Endodermal cell (in vitro differentiated cells): ENCODE results near the gene STX4. TPM values are rescaled to one million over a fixed set of nuclear protein-coding genes. Genes with fewer than 3 reads are reported as not detected.
"Not testable (repeated sequence)": the region's sequence is repeated elsewhere in the genome, so short reads cannot be mapped to it uniquely, and the experiment has no call there.

ENCODE experiments used
- DNase-seq: peaks from one replicate; pipeline ENCODE4 v3.0.0-alpha.2; 2017
- H3K27ac ChIP-seq: 2 replicates; pipeline ENCODE4 v1.5.1; 2013; ENCODE audit warnings: mild to moderate bottlenecking, low read depth, low read length, moderate library complexity
- H3K27me3 ChIP-seq: 2 replicates; pipeline ENCODE4 v1.6.1; 2013; ENCODE audit warnings: mild to moderate bottlenecking, low read length, moderate library complexity; ENCODE audit not compliant: insufficient read depth, control insufficient read depth, poor library complexity, severe bottlenecking
- H3K36me3 ChIP-seq: 2 replicates; pipeline ENCODE4 v1.7.0; 2013; ENCODE audit warnings: mild to moderate bottlenecking, low read length, moderate library complexity; ENCODE audit not compliant: control insufficient read depth, insufficient read depth
- H3K4me1 ChIP-seq: one replicate; pipeline ENCODE4 v1.7.0; 2013; ENCODE audit warnings: low read length; ENCODE audit not compliant: control insufficient read depth, insufficient read depth
- H3K4me3 ChIP-seq: 2 replicates; pipeline ENCODE4 v1.5.1; 2013; ENCODE audit warnings: mild to moderate bottlenecking, low read length, moderate library complexity
- H3K9ac ChIP-seq: 2 replicates; pipeline ENCODE4 v1.6.1; 2013; ENCODE audit warnings: mild to moderate bottlenecking, low read length, moderate library complexity; ENCODE audit not compliant: poor library complexity, severe bottlenecking; ENCODE audit errors: extremely low read depth
- H3K9me3 ChIP-seq: 2 replicates; pipeline ENCODE4 v1.6.1; 2013; ENCODE audit warnings: mild to moderate bottlenecking, low read length, moderate library complexity; ENCODE audit not compliant: control insufficient read depth
- H3K27ac Mint-ChIP-seq: 2 replicates; pipeline ENCODE4 v1.8.0; 2020; ENCODE audit warnings: mixed read lengths
- H3K27me3 Mint-ChIP-seq: 2 replicates; pipeline ENCODE4 v1.8.0; 2021; ENCODE audit warnings: mild to moderate bottlenecking, mixed read lengths; ENCODE audit not compliant: insufficient read depth
- H3K36me3 Mint-ChIP-seq: 2 replicates; pipeline ENCODE4 v1.8.0; 2020; ENCODE audit warnings: low read depth, mixed read lengths
- H3K4me1 Mint-ChIP-seq: 2 replicates; pipeline ENCODE4 v1.8.0; 2020; ENCODE audit warnings: mixed read lengths
- H3K4me3 Mint-ChIP-seq: 2 replicates; pipeline ENCODE4 v1.8.0; 2020; ENCODE audit warnings: mild to moderate bottlenecking, moderate library complexity, mixed read lengths
- H3K9me3 Mint-ChIP-seq: 2 replicates; pipeline ENCODE4 v1.8.0; 2020; ENCODE audit warnings: mild to moderate bottlenecking, mixed read lengths
- WGBS, 2 experiments: methylation state at CpG; one replicate each; pipeline versions ENCODE4 v1.1.5 to v1.1.7; 2013; ENCODE audit warnings: missing lambda C conversion rate in 2 of 2, mixed read lengths in 1 of 2; ENCODE audit not compliant: insufficient coverage in 1 of 2, insufficient read length in 1 of 2; 5-methylcytosine and 5-hydroxymethylcytosine counted together
- total RNA-seq, 2 donors: library from RNA; stranded (reverse); fragmentation: NEBNext Ultra II Directional in 1 of 2; extraction: Animal tissue kit (Norgen Biotek cat#: 25700) in 1 of 2; gene quantifications; 2 replicates in 1 of 2; 3 replicates in 1 of 2; pipeline ENCODE4 v1.2.1, GENCODE V29; 2021
- TF ChIP-seq, protein P1 (sequence below): fragments of 200-600 bp; sonication (generic); conservative IDR thresholded peaks from 2 replicates; pipeline ENCODE4 v1.5.0; 2021; ENCODE audit warnings: antibody characterized with exemption, mild to moderate bottlenecking

Gene STX4
- total RNA-seq, 2 donors from 2014 or later: 34.4 to 37.6 TPM

DNA sequence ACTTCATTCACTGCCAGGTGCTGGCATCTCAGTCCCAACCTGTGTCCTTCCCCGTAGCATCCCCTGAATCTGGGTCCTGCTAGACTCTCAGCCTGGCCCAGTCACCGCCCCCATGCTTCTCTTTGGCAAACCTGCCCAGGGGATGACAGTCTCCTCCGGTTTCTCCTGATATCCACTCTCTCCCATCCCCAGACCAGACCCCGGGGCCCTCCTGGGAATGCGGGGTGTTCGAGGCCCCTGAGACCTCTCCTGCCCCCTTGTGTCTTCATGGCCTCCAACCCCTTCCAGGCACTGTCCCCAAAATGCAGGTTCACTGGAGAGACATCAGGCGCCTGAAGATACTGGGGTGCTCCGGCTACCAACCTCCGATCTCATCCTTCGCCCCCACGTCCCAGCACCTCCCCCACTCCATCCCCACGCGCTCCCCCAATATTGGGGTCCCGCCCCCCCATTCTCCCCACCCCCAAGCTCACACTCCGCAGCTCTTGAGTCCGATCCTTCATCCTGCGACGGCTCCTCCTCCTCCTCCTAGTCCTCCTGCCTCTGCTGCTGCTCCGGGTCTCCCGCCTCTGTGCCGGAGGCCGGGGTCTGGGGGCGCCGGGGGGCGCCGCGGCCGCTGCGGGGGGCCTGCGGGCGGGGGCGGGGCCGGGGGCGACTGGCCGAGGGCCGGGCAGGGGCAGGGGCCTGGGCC lies 23.3 kb upstream of the STX4 start:
- Mint-ChIP-seq H3K27me3 (peaks cover 45% of the 10 kb centered on the region), H3K9me3 (no peaks in the 10 kb centered on the region), H3K27ac (no peak overlapping the region), H3K4me1 (peaks cover 6% of the 10 kb centered on the region), H3K4me3 (peak overlapping the region; percentile 55), H3K36me3 (no peaks in the 10 kb centered on the region)
- DNase-seq: no peak
- no peak overlapping the region for H3K27ac ChIP-seq
- no peaks in the 10 kb centered on the region for H3K36me3 ChIP-seq
- TF ChIP-seq, protein P1, sequence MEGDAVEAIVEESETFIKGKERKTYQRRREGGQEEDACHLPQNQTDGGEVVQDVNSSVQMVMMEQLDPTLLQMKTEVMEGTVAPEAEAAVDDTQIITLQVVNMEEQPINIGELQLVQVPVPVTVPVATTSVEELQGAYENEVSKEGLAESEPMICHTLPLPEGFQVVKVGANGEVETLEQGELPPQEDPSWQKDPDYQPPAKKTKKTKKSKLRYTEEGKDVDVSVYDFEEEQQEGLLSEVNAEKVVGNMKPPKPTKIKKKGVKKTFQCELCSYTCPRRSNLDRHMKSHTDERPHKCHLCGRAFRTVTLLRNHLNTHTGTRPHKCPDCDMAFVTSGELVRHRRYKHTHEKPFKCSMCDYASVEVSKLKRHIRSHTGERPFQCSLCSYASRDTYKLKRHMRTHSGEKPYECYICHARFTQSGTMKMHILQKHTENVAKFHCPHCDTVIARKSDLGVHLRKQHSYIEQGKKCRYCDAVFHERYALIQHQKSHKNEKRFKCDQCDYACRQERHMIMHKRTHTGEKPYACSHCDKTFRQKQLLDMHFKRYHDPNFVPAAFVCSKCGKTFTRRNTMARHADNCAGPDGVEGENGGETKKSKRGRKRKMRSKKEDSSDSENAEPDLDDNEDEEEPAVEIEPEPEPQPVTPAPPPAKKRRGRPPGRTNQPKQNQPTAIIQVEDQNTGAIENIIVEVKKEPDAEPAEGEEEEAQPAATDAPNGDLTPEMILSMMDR: no peak
- H3K4me1 ChIP-seq: no peaks in the 10 kb centered on the region
- H3K9ac ChIP-seq: no peak overlapping the region
- whole genome bisulfite sequencing, 2 experiments: 19 to 40% methylated on average over 7 to 33 of the region's 36 CpGs
- H3K9me3 ChIP-seq: no peaks in the 10 kb centered on the region
- peaks cover 25% of the 10 kb centered on the region for H3K27me3 ChIP-seq
- no peak overlapping the region for H3K4me3 ChIP-seq

- no peaks in the 10 kb centered on the region for H3K9me3 Mint-ChIP-seq
- TF ChIP-seq, protein P1: no peak
- no peaks in the 10 kb centered on the region for H3K9me3 ChIP-seq
- H3K27me3 ChIP-seq: peaks cover 25% of the 10 kb centered on the region
- peaks cover 47% of the 10 kb centered on the region for H3K27me3 Mint-ChIP-seq
- DNase-seq: peak; percentile 90
- peak within 1 kb of the TSS; percentile 55 for H3K4me3 Mint-ChIP-seq
- H3K36me3 Mint-ChIP-seq: no peaks in the 10 kb centered on the region
- H3K4me1 Mint-ChIP-seq: peaks cover 6% of the 10 kb centered on the region
- no peak within 1 kb of the TSS for H3K27ac ChIP-seq
- H3K9ac ChIP-seq: no peak within 1 kb of the TSS
- no peaks in the 10 kb centered on the region for H3K4me1 ChIP-seq
- H3K36me3 ChIP-seq: no peaks in the 10 kb centered on the region
- H3K4me3 ChIP-seq: peak within 1 kb of the TSS; percentile 64
- H3K27ac Mint-ChIP-seq: no peak within 1 kb of the TSS
- 25 to 50% methylated on average over 13 to 32 of the region's 45 CpGs for WGBS, 2 experiments
These were observed 22.6 kb upstream of the STX4 start, which contains the start of gene STX1B for GRCh38 chr16:31010585-31011325. STX1B (minus strand) TSS chr16:31010638; CDS start chr16:31010396, 242 bp downstream.

DNA sequence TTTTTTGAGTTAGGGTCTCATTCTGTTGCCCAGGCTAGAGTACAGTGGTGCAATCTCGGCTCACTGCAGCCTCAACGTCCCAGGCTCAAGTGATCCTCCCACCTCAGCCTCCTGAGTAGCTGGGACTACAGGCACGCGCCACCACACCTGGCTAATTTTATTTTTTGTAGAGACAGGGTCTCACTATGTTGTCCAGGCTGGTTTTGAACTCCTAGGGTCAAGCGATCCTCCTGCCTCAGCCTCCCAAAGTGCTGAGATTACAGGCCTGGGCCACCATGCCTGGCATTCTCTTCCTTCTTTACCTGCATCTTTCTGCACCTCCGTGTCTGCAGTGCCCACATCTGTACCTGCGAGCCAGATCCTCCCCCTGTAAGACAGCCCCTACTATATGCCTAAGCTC lies 21.5 kb upstream of the STX4 start:
- H3K27ac ChIP-seq, H3K9me3 Mint-ChIP-seq, H3K4me3 ChIP-seq, H3K9ac ChIP-seq, DNase-seq, H3K36me3 ChIP-seq, H3K9me3 ChIP-seq, H3K27ac Mint-ChIP-seq, H3K36me3 Mint-ChIP-seq, H3K4me1 ChIP-seq, H3K4me1 Mint-ChIP-seq: not testable (repeated sequence)
- Mint-ChIP-seq H3K4me3 (peak overlapping the region; percentile 55), H3K27me3 (peaks cover 51% of the 10 kb centered on the region)
- WGBS, 2 experiments: 88 to 92% methylated on average over 6 to 7 of the region's 7 CpGs
- H3K27me3 ChIP-seq: peaks cover 25% of the 10 kb centered on the region

DNA sequence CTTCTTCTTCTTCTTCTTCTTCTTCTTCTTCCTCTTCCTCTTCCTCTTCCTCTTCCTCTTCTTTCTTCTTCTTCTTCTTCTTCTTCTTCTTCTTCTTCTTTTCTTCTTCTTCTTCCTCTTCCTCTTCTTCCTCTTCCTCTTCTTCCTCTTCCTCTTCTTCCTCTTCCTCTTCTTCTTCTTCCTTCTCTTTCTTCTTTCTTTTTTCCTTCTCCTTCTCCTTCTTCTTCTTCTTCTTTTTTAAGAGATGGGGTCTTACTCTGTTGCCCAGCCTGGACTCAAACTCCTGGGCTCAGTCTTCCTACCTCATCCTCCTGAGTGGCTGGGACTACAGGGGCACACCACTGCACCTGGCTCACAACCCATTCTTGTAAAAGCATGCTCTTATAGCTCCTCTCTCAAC lies 20.1 kb upstream of the STX4 start:
- not testable (repeated sequence) for H3K27ac Mint-ChIP-seq, H3K9me3 ChIP-seq, DNase-seq, H3K9ac ChIP-seq, H3K36me3 ChIP-seq, H3K9me3 Mint-ChIP-seq, H3K4me1 ChIP-seq, H3K4me3 Mint-ChIP-seq, H3K4me1 Mint-ChIP-seq, H3K4me3 ChIP-seq, H3K27ac ChIP-seq, H3K36me3 Mint-ChIP-seq
- H3K27me3 Mint-ChIP-seq: peaks cover 51% of the 10 kb centered on the region
- peaks cover 25% of the 10 kb centered on the region for H3K27me3 ChIP-seq
